Prostate gland (tissue), 2 donors: ENCODE results near the gene C17orf114. TPM values are rescaled to one million over a fixed set of nuclear protein-coding genes. Genes with fewer than 3 reads are reported as not detected.

ENCODE experiments used
- total RNA-seq, 2 donors: library from RNA; depleted of rRNA; stranded (reverse); fragments of >200 nt; gene quantifications; one replicate each; pipeline ENCODE4 v1.1.0, GENCODE V29; 2016

The C17orf114 gene

Other genes starting within 250 kb of the C17orf114 start
- gene MYBBP1A, start 246.9 kb downstream of the C17orf114 start, total RNA-seq: 10 to 100 TPM; 44.4 to 71.2 TPM
- gene GGT6, start 241.8 kb downstream of the C17orf114 start, total RNA-seq: 10 to 100 TPM; 23.5 to 35.6 TPM
- 1 to 10 TPM; 4.6 to 6.3 TPM for gene SMTNL2, start 217.8 kb downstream of the C17orf114 start, total RNA-seq
- gene ALOX15, start 160.7 kb downstream of the C17orf114 start, total RNA-seq: under 1 TPM; 0.41 to 0.97 TPM
- gene PELP1, start 98.2 kb downstream of the C17orf114 start, total RNA-seq: 10 to 100 TPM; 27.1 to 79.7 TPM
- 10 to 100 TPM; 12.5 to 30.1 TPM for gene ARRB2, start 91.7 kb downstream of the C17orf114 start, total RNA-seq
- gene MED11, start 70.9 kb downstream of the C17orf114 start, total RNA-seq: 10 to 100 TPM; 31.0 to 41.9 TPM
- 1 to 10 TPM in 1 of 2 donors, under 1 TPM in 1; 0.91 to 7.3 TPM for gene ZMYND15, start 62.5 kb downstream of the C17orf114 start, total RNA-seq
- 10 to 100 TPM; 27.9 to 36.0 TPM for gene CXCL16, start 62.4 kb downstream of the C17orf114 start, total RNA-seq
- gene TM4SF5, start 30.4 kb downstream of the C17orf114 start, total RNA-seq: not detected
- gene VMO1, start 16.0 kb downstream of the C17orf114 start, total RNA-seq: 1 to 10 TPM in 1 of 2 donors, not detected in 1; 2.6 TPM
- not detected for gene GLTPD2, start 13.4 kb downstream of the C17orf114 start, total RNA-seq
- gene PSMB6, start 6.2 kb downstream of the C17orf114 start, total RNA-seq: 100 to 1,000 TPM; 152 to 183 TPM
- 10 to 100 TPM; 25.7 to 29.5 TPM for gene PLD2, start 4.8 kb upstream of the C17orf114 start, total RNA-seq
- gene MINK1, start 31.0 kb upstream of the C17orf114 start, total RNA-seq: 100 to 1,000 TPM in 1 of 2 donors, 10 to 100 TPM in 1; 53.0 to 136 TPM
- gene C17orf107, start 97.2 kb upstream of the C17orf114 start, total RNA-seq: 10 to 100 TPM in 1 of 2 donors, 1 to 10 TPM in 1; 2.4 to 15.4 TPM
- gene CHRNE, start 100.8 kb upstream of the C17orf114 start, total RNA-seq: 1 to 10 TPM in 1 of 2 donors, under 1 TPM in 1; 0.64 to 1.0 TPM
- gene GP1BA, start 129.9 kb upstream of the C17orf114 start, total RNA-seq: not detected
- 10 to 100 TPM; 40.5 to 68.0 TPM for gene SLC25A11, start 137.7 kb upstream of the C17orf114 start, total RNA-seq
- 100 to 1,000 TPM in 1 of 2 donors, 10 to 100 TPM in 1; 78.7 to 138 TPM for gene RNF167, start 137.9 kb upstream of the C17orf114 start, total RNA-seq
- gene PFN1, start 146.2 kb upstream of the C17orf114 start, total RNA-seq: 1,000 to 10,000 TPM in 1 of 2 donors, 100 to 1,000 TPM in 1; 646 to 1,039 TPM
- 10 to 100 TPM in 1 of 2 donors, 1 to 10 TPM in 1; 9.7 to 10.2 TPM for gene ENO3, start 148.8 kb upstream of the C17orf114 start, total RNA-seq
- 10 to 100 TPM; 54.2 to 72.0 TPM for gene SPAG7, start 165.5 kb upstream of the C17orf114 start, total RNA-seq
- 10 to 100 TPM; 13.6 to 40.2 TPM for gene CAMTA2, start 185.3 kb upstream of the C17orf114 start, total RNA-seq
- gene INCA1, start 195.2 kb upstream of the C17orf114 start, total RNA-seq: 1 to 10 TPM; 2.5 to 8.4 TPM
- 10 to 100 TPM; 59.5 to 88.9 TPM for gene KIF1C, start 195.6 kb upstream of the C17orf114 start, total RNA-seq
- gene SLC52A1, start 233.1 kb upstream of the C17orf114 start, total RNA-seq: 1 to 10 TPM; 1.6 to 1.7 TPM